ENCODE measurements around the gene GFRA1.
A peak's percentile ranks its signal among the peaks of the same experiment; 100 is the strongest.

The GFRA1 gene

GRCh38 chr10:116157485-116157884, 115.5 kb downstream of the GFRA1 start:
- no peak for DNase-seq

DNA sequence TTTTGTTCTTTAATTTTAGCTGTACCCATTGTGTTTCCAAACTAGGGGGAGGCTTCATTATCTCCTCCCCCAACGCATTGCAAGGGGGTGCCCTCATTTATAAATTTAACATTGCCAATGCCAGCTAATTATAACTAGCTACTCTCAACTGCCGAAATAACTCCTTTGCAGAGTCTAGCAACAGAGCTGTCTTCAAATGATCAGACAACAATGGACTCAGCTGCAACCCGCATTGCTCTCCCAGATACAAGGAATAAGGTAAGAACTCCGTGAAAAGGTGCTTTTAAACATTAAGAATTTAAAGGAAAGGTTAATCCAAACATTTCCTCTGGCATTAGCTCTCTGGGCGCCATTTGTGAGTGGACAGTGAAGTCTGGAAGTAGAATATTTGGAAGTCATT, 116.2 kb downstream of the GFRA1 start:
- DNase-seq: no peak

DNA sequence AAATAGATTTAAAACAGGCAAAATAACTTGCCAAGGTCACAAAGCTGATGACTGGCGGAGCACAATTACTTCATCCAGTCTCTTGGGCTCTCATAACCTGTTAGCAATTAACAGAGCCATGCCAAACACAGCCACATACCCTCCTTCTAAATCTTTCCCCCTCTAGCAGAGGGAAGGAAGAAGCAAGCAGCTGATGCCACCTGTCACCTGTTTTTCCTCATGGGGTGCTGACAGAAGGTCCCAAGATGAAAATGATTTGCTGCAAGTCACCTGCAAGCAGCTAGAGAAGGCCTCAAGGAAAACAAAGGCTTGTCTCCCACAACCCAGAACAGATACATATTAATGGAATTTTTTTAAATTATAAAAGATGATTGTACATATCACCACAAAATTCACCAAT, 117.8 kb downstream of the GFRA1 start:
- no peak for DNase-seq

DNA sequence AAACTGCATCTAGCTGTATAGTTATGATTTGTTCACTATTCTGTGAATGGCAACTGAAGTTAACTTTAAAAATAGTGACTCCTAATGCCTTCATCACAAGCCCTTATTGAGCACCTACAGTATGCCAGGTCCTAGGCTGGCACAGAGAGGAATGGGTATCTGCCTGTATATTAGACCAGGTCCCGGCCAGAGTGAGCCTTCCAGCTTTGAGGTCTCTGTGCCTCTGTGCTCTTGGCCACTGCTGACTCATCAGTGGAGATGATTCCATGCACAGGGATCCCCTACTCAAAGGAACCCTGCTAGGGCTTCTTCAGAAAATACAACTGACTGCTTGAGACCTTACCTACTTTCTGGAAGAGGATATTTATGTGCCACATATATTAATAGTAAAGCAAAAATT, 118.4 kb downstream of the GFRA1 start:
- DNase-seq: no peak

DNA sequence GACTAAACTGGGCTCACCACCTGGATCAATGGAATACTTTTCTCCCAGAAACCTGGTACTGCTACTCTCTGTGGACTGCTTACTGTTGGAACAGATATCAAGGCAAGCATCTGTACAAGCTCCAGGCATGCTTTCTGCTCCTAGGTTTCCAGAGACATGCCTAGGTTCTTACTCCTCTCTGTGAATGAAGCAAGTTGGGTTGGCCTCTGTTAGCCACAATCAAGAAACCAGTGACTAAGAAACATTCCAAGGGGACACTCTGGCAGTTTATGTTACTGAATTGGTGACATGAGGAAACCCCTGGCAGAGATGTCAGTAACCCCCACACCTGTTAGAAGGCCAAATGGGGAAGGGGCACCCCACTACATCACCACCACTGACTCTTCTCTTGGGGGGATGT, 121.9 kb downstream of the GFRA1 start:
- DNase-seq: peak; percentile 5

GRCh38 chr10:116150606-116151005, 122.4 kb downstream of the GFRA1 start:
- DNase-seq: no peak

DNA sequence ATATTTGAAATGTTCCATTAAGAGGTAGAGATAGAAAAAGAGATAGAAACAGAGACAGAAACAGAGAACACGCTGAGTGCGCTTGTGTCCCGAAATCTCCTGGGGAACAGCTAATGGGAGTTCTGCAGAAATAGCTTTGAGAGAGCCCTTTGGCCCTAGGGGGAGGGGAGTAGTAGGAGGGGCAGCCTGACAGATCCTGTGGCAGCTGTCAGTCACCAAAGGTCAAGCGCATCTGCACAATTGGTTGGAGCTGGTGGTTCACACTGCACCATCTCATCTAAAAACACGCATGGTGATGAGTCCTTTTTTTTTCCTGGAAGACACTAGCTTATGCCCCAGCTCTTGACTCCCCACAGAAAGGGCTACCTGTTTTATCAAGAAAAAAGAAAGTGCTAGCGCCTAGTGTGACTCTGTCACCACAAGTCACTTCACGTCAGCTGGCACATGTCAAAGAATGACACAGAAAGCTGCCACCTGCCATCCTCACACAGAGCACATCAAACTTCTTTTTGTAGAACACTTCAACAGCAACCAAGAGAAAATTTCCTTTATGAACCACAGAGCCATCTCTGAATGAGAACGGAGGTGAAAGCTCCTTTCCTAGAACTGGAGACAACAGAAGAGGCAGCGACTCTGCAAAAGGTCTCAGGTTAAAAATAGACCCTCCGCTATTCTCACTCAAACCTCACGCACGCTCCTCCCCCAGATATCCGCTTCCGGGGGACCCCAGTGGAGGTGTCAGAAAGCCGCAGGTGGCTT, 125.7 kb downstream of the GFRA1 start:
- no peak for DNase-seq

GRCh38 chr10:116146372-116147140, 126.5 kb downstream of the GFRA1 start:
- peak; percentile 59 for DNase-seq

GRCh38 chr10:116143673-116144222, 129.3 kb downstream of the GFRA1 start:
- DNase-seq: no peak

- DNase-seq: no peak
These were observed 131.2 kb downstream of the GFRA1 start for GRCh38 chr10:116141855-116142254.

DNA sequence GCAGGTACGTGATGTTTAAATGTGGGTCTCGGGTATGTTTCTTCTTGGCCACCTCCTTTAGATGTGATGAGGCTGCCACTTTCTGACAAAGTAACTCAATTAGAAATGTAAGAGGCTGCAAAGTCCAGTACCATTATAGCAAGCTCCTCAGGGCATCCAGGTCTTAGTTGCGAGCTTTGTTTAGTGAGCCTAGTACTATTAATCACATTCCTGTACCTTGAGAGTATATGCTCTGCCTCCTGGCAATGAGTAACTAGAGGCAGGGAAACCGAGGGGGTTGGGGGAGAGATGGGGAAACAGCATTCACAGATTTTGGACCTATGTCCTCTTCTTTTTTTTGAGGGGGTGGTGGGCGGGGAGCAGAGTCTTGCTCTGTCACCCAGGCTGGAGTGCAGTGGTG, 131.8 kb downstream of the GFRA1 start:
- DNase-seq: no peak

GRCh38 chr10:116139886-116140285, 133.1 kb downstream of the GFRA1 start:
- no peak for DNase-seq

DNA sequence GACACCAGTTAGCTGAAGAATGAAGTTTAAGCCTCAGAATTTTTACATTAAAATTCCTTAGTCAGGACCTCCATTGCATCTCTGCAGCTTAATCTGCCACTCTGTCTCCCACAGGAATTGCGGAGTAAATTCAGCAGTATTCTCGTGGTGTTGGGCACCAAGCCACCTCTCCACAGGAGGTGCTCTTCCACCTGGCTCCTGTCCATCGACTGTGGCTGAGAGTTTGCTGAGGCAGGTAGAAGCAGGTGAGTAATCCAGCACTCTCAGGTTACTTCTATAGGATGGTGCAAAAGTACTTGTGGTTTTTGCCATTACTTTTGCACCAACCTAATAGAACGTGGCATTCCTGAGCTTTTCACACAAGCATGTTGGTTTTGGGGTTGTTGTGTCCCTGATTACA, 134.1 kb downstream of the GFRA1 start:
- peak; percentile 6 for DNase-seq

DNA sequence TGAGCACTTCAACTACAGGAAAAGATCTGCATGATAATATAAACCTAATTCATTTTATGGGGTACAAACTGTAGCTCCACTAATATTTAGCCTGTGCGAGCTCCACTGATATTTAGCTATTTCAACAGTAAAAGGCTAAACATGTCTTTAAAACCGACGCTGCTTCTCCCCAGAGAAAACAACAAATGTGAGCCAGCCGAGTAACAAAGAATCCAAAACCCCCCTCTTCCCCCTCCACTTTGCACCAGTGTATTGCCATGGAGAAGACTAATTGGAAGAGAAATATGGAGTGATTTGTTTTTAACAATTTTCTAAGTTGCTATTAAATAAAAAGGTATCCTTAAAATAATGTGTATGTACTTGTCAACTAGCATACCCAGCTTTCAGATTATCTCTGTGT, 136.7 kb downstream of the GFRA1 start:
- no peak for DNase-seq

- DNase-seq: no peak
These were observed 138.7 kb downstream of the GFRA1 start for GRCh38 chr10:116134322-116134721.

GRCh38 chr10:116133634-116134033, 139.4 kb downstream of the GFRA1 start:
- DNase-seq: no peak

GRCh38 chr10:116132780-116133399, 140.1 kb downstream of the GFRA1 start:
- DNase-seq: no peak

GRCh38 chr10:116130006-116130405, 143.0 kb downstream of the GFRA1 start:
- DNase-seq: no peak

DNA sequence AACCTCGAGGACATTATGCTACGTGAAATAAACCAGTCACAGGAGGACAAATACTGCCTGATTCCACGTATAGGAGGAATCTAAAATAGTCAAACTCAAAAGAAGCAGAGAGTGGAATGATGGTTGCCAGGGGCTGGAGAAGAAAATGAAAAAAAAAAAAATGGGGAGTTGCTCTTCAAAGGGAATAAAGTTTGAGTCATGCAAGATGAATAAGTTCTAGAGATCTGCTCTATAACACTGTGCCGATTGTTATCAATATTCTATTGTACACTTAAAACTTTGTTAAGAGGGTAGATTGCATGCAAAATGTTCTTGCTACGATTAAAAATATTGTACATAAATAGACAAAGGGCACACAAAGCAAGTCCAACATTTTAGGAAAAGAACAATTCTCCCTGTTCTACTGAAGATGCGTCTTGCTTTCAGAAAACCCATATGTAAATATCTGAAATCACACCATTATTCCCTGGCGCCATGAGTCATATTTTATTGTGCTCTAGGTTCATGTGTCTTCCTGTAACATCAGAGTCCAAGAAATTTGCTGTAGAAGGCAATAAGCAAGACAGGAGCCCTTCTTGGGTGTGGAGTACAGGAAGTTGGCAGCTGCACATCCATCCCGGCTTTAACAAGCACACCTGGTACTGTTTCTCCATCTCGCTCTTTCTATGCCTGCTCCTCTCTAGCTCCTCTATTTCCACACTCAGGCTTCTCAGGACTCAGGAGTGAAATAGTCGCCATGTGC, 145.9 kb downstream of the GFRA1 start:
- DNase-seq: no peak

- DNase-seq: no peak
These were observed 146.8 kb downstream of the GFRA1 start for GRCh38 chr10:116126239-116126638.

DNA sequence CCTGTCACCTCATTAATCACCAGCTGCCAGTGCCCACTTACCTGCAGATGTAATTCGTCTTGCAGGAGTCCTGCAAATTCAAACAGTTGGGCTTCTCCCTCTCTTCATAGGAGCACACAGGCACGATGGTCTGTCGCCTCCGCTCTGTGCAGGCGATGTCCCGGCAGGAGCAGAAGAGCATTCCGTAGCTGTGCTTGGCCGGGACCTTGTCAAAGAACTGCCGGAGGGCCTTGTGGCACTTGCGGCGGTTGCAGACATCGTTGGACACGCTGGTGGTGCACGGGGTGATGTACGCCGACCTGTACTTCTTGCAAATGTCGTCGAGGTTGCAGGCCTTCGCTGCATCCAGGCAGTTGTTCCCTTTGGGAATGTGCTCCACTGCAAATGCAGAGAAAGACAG, 147.8 kb downstream of the GFRA1 start:
- no peak for DNase-seq

DNA sequence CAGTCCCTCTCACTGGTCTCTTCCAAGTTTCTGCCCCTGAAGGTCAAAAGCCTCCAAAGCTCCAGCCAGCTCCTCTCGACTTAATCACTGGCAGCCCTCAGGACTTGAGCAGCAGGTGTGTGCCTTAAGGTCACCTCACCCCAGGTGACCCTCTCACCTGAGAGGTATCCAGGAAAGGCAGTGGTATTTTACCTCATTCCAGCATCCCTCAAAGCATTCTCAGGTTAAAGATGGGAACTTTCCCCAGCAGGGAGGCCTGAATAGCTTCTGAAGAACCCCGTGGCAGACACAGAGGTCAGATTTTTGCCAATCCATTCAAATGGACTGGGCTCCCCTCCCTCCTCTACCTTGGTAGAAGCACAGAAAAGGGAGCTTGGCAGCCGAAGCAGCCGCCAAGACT, 148.2 kb downstream of the GFRA1 start:
- DNase-seq: no peak

- DNase-seq: no peak
These were observed 150.3 kb downstream of the GFRA1 start for GRCh38 chr10:116122664-116123063.

Measured in fibroblast of skin of scalp (primary cell).